ENCODE results near the gene ST6GAL1. TPM values are rescaled to one million over a fixed set of nuclear protein-coding genes. Genes with fewer than 3 reads are reported as not detected.
"Not testable (repeated sequence)": the region's sequence is repeated elsewhere in the genome, so short reads cannot be mapped to it uniquely, and the experiment has no call there.

The ST6GAL1 gene
- total RNA-seq, 2 donors from 2014 or later: 41.9 to 53.3 TPM

- intact Hi-C loops (cut with DNase I): no loop called here
- no peak for DNase-seq (ENCODE audit: low spot score)
Measured at GRCh38 chr3:186962445-186962844, 32.1 kb downstream of the ST6GAL1 start.

- intact Hi-C loops (cut with DNase I): no loop called here
- DNase-seq (ENCODE audit: low spot score): no peak
Measured at GRCh38 chr3:186963636-186964035, 33.3 kb downstream of the ST6GAL1 start.

- no peak for DNase-seq (ENCODE audit: low spot score)
- intact Hi-C loops (cut with DNase I): no loop called here
Measured at GRCh38 chr3:186964071-186964470, 33.7 kb downstream of the ST6GAL1 start.

GRCh38 chr3:186964616-186965015, 34.3 kb downstream of the ST6GAL1 start:
- no peak for DNase-seq (ENCODE audit: low spot score)
- intact Hi-C loops (cut with DNase I): no loop called here

- no peak for DNase-seq (ENCODE audit: low spot score)
- intact Hi-C loops (cut with DNase I): no loop called here
Measured at GRCh38 chr3:186965141-186965879, 35.0 kb downstream of the ST6GAL1 start.

GRCh38 chr3:186966406-186966805, 36.1 kb downstream of the ST6GAL1 start:
- DNase-seq (ENCODE audit: low spot score): no peak
- intact Hi-C loops (cut with DNase I): no loop called here

- DNase-seq (ENCODE audit: low spot score); intact Hi-C loops (cut with DNase I): not testable (repeated sequence)
Measured at GRCh38 chr3:186967236-186967635, 36.9 kb downstream of the ST6GAL1 start.

- intact Hi-C loops (cut with DNase I): no loop called here
- no peak for DNase-seq (ENCODE audit: low spot score)
Measured at GRCh38 chr3:186967686-186968085, 37.4 kb downstream of the ST6GAL1 start.

- intact Hi-C loops (cut with DNase I): loop anchor here in 1 of 2 donors (5.0 kb wide), 1 partner anchor 37 kb away; the partner anchor contains the start of gene ST6GAL1
- no peak for DNase-seq (ENCODE audit: low spot score)
Measured at GRCh38 chr3:186969607-186970006, 39.3 kb downstream of the ST6GAL1 start.

GRCh38 chr3:186971106-186971505, 40.8 kb downstream of the ST6GAL1 start:
- intact Hi-C loops (cut with DNase I): loop anchor here in 1 of 2 donors (5.0 kb wide), 1 partner anchor 39 kb away; the partner anchor contains the start of gene ST6GAL1
- DNase-seq (ENCODE audit: low spot score): not testable (repeated sequence)

- intact Hi-C loops (cut with DNase I): loop anchor here in 1 of 2 donors (5.0 kb wide), 1 partner anchor 39 kb away; the partner anchor contains the start of gene ST6GAL1
- DNase-seq (ENCODE audit: low spot score): no peak
Measured at GRCh38 chr3:186971578-186971977, 41.3 kb downstream of the ST6GAL1 start.

GRCh38 chr3:186973702-186974101, 43.4 kb downstream of the ST6GAL1 start:
- intact Hi-C loops (cut with DNase I): loop anchor here in 1 of 2 donors (5.0 kb wide), 1 partner anchor 41 kb away; the partner anchor contains the start of gene ST6GAL1
- DNase-seq (ENCODE audit: low spot score): no peak

- intact Hi-C loops (cut with DNase I): loop anchor here in 1 of 2 donors (5.0 kb wide), 1 partner anchor 43 kb away; the partner anchor contains the start of gene ST6GAL1
Measured at GRCh38 chr3:186974824-186975313, 44.5 kb downstream of the ST6GAL1 start.

GRCh38 chr3:186975726-186976125, 45.4 kb downstream of the ST6GAL1 start:
- intact Hi-C loops (cut with DNase I): no loop called here
- DNase-seq (ENCODE audit: low spot score): no peak

More at GRCh38 chr3:186974824-186975313, 44.5 kb downstream of the ST6GAL1 start:
- no peak for DNase-seq (ENCODE audit: low spot score)

- peak; percentile 88 for DNase-seq (ENCODE audit: low spot score)
- intact Hi-C loops (cut with DNase I): no loop called here
Measured at GRCh38 chr3:186976837-186977750, 46.8 kb downstream of the ST6GAL1 start.

- DNase-seq (ENCODE audit: low spot score): no peak
- intact Hi-C loops (cut with DNase I): no loop called here
Measured at GRCh38 chr3:186978712-186979111, 48.4 kb downstream of the ST6GAL1 start.

- intact Hi-C loops (cut with DNase I): no loop called here
- DNase-seq (ENCODE audit: low spot score): no peak
Measured at GRCh38 chr3:186979852-186980251, 49.5 kb downstream of the ST6GAL1 start.

- DNase-seq (ENCODE audit: low spot score): no peak
- intact Hi-C loops (cut with DNase I): no loop called here
Measured at GRCh38 chr3:186980989-186981388, 50.7 kb downstream of the ST6GAL1 start.

- no peak for DNase-seq (ENCODE audit: low spot score)
- intact Hi-C loops (cut with DNase I): no loop called here
Measured at GRCh38 chr3:186983659-186984058, 53.3 kb downstream of the ST6GAL1 start.

- intact Hi-C loops (cut with DNase I): no loop called here
- DNase-seq (ENCODE audit: low spot score): no peak
Measured at GRCh38 chr3:186984064-186984463, 53.7 kb downstream of the ST6GAL1 start.

All from posterior vena cava (tissue), 2 donors.